GM12874 (cell line): ENCODE results near the gene FTCD.

ENCODE experiments used
- CTCF ChIP-seq: IDR thresholded peaks from 2 replicates; pipeline ENCODE4 v1.5.1; 2011; ENCODE audit warnings: low read depth, mild to moderate bottlenecking, control low read depth, low read length, moderate library complexity; ENCODE audit not compliant: insufficient read depth

The FTCD gene

GRCh38 chr21:46108827-46109312 lies 46.5 kb downstream of the FTCD start:
- no peak for TF ChIP-seq CTCF

- no peak for TF ChIP-seq CTCF
These were observed 51.3 kb downstream of the FTCD start for GRCh38 chr21:46104104-46104503.

GRCh38 chr21:46100906-46101305 lies 54.5 kb downstream of the FTCD start:
- TF ChIP-seq CTCF: no peak

- no peak for TF ChIP-seq CTCF
These were observed 55.0 kb downstream of the FTCD start for GRCh38 chr21:46100426-46100825.

GRCh38 chr21:46100020-46100419 lies 55.4 kb downstream of the FTCD start:
- no peak for TF ChIP-seq CTCF

- TF ChIP-seq CTCF: no peak
These were observed 55.9 kb downstream of the FTCD start for GRCh38 chr21:46099476-46099875.

- no peak for TF ChIP-seq CTCF
These were observed 56.9 kb downstream of the FTCD start for GRCh38 chr21:46098303-46099141.
